GM18505 (cell line): ENCODE data around the gene AZI2.
A peak's percentile ranks its signal among the peaks of the same experiment; 100 is the strongest.

Source experiments
- ATAC-seq: cut with Tn5 transposase; IDR thresholded peaks from one replicate; pipeline ENCODE4 v1.9.1; 2021; ENCODE audit not compliant: unreplicated experiment
- POLR2A ChIP-seq: IDR thresholded peaks from 4 replicates; pipeline ENCODE4 v1.6.1; 2011; ENCODE audit warnings: borderline replicate concordance; ENCODE audit not compliant: insufficient read depth, insufficient read length; ENCODE audit errors: extremely low read depth

AZI2 gene

GRCh38 chr3:28294667-28295413, 53.8 kb downstream of the AZI2 start:
- no peak for ATAC-seq
- TF ChIP-seq POLR2A, result no peak

DNA sequence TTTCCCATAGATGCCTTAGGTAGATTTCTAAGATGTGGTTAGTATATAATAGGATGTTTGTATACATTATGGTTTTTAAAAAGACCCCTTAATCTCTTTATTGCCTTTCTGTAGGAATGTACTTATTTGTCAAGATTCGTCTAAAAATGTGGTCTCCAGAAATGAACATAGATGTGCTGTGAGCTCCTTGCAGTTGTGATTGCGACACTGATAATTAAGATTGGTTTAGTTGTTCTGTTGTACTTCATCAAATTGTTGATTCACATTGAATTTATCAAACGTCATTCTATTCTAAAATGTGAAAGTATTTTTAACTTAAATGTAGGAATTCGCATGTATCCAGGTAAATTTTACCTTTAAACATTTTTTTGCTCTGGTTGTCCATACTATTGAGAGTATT, 56.0 kb downstream of the AZI2 start:
- ATAC-seq, result no peak
- no peak for TF ChIP-seq POLR2A

GRCh38 chr3:28291577-28291976, 57.0 kb downstream of the AZI2 start:
- ATAC-seq, result no peak
- no peak for TF ChIP-seq POLR2A

DNA sequence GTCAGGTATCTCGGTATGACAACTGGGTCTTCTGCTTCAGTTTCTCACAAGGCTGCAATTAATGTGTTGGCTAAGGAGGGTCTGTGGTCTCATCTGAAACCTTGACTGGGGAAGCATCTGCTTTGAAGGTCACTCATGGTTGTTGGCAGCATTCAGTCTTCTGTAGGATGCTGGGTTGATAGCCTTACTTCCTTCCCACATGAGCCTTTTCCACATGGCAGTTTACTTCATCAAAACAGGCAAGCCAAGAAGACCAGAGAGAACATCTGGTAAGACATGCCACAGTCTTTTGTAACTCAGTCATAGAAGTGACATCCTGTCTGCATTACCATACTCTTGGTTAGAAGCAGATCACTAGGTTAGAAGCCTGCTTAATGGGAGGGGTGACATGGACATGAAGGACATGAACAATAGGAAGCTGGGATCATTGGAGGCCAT, 57.7 kb downstream of the AZI2 start:
- no peak for ATAC-seq
- TF ChIP-seq POLR2A, result no peak

- ATAC-seq, result no peak
- TF ChIP-seq POLR2A, result no peak
Observed at GRCh38 chr3:28287046-28287445, 61.6 kb downstream of the AZI2 start.

GRCh38 chr3:28286595-28286994, 62.0 kb downstream of the AZI2 start:
- no peak for TF ChIP-seq POLR2A
- peak; percentile 82 for ATAC-seq

DNA sequence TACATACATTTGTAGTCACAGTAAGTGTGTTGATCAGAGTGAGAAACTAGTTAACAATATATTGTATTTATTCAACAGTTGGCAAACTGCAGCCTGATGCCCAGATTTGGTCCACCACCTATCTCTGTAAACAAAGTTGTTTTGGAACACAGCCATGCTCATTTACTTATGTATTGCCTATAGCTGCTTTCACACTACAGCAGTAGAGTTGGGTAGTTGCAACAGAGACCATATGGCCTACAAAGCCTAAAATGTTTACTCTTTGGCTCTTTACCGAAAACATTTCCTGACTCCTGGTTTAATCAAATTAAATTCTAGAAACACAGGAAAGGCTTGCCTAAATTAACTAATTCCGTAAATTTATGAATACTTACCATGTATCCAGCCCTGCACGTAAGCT, 67.8 kb downstream of the AZI2 start:
- no peak for TF ChIP-seq POLR2A
- no peak for ATAC-seq

DNA sequence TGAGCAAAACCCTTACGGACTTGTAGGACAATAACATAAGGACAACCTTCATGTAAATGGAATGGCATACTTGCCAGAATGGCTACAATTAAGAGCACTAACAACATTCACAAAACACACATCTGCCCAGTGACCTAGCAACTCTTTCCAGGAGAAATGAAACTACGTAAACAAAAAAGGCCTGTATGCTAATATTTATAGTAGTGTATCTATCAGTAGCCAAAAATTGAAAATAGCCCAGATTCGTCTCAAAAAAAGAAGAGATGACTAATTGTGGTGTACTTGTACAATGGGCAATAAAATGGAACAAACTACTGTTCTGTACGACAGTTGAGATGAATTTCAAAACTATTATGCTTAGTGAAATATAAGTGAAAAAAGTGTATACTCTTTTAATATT, 68.9 kb downstream of the AZI2 start:
- TF ChIP-seq POLR2A, result no peak
- no peak for ATAC-seq

- TF ChIP-seq POLR2A, result no peak
- ATAC-seq, result no peak
Observed at GRCh38 chr3:28278918-28279317, 69.7 kb downstream of the AZI2 start.

GRCh38 chr3:28273837-28274236, 74.8 kb downstream of the AZI2 start:
- no peak for TF ChIP-seq POLR2A

More at GRCh38 chr3:28273837-28274236, 74.8 kb downstream of the AZI2 start:
- ATAC-seq, result no peak
